HFFc6 (cell line): ENCODE measurements around the gene SLC23A2. TPM values are rescaled to one million over a fixed set of nuclear protein-coding genes. Genes with fewer than 3 reads are reported as not detected.

Experiments used
- DNase-seq: peaks from one replicate; pipeline ENCODE4 v3.0.0-alpha.2; 2018
- H3K27ac Mint-ChIP-seq: 2 replicates; pipeline ENCODE4 v1.8.0; 2020; ENCODE audit warnings: mild to moderate bottlenecking, mixed read lengths
- H3K27me3 Mint-ChIP-seq: 2 replicates; pipeline ENCODE4 v1.8.0; 2021; ENCODE audit warnings: mild to moderate bottlenecking, moderate library complexity, mixed read lengths; ENCODE audit not compliant: insufficient read depth
- H3K36me3 Mint-ChIP-seq: 2 replicates; pipeline ENCODE4 v1.8.0; 2021; ENCODE audit warnings: low read depth, mixed read lengths
- H3K4me1 Mint-ChIP-seq: 2 replicates; pipeline ENCODE4 v1.8.0; 2020; ENCODE audit warnings: low read depth, mixed read lengths
- H3K4me3 Mint-ChIP-seq: 2 replicates; pipeline ENCODE4 v1.8.0; 2020; ENCODE audit warnings: mild to moderate bottlenecking, moderate library complexity, mixed read lengths
- H3K9me3 Mint-ChIP-seq: 2 replicates; pipeline ENCODE4 v1.8.0; 2020; ENCODE audit warnings: mild to moderate bottlenecking, mixed read lengths
- CTCF ChIP-seq: fragments of 200-600 bp; sonication (generic); IDR thresholded peaks from 2 replicates; pipeline ENCODE4 v1.5.0; 2021; ENCODE audit warnings: antibody characterized with exemption, mild to moderate bottlenecking
- total RNA-seq, 6 experiments: library from RNA; stranded (reverse); fragmentation: NEBNext Ultra II Directional; extraction: Animal tissue kit (Norgen Biotek cat#: 25700); gene quantifications; 2 replicates in 1 of 6; 3 replicates in 5 of 6; pipeline ENCODE4 v1.2.3, GENCODE V29; 2021

The SLC23A2 gene
- total RNA-seq, 6 experiments from 2014 or later, result 12.5 to 17.2 (median 15.7) TPM

- no peaks in the 10 kb centered on the region for H3K27me3 Mint-ChIP-seq
- no peak for DNase-seq
- peaks cover 12% of the 10 kb centered on the region; the same call in 1 of the 2 replicates for H3K36me3 Mint-ChIP-seq
- no peaks in the 10 kb centered on the region for H3K4me1 Mint-ChIP-seq
- no peaks in the 10 kb centered on the region for H3K9me3 Mint-ChIP-seq
- no peak overlapping the region for H3K4me3 Mint-ChIP-seq
- no peak for TF ChIP-seq CTCF
- H3K27ac Mint-ChIP-seq, result no peak overlapping the region
These were observed 124.6 kb downstream of the SLC23A2 start for GRCh38 chr20:4876731-4877130.

DNA sequence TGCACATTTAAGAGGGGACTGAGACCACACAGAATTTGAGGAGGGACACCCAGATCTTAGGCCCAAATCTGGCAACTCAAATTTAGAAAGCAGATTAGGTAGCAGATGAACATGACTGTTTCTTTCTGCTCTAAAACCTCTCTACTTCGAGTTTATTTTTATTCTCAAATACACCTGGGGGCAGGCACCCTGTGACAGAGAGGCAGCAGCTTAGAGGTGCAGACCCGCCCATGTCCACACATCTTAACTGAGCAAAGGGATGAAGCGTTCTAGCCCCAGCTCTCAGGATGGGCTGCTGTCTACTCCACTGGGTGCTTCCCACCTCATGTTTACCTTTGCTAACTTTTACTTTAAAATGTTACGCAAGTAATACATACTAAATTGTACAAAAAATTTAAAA lies 125.0 kb downstream of the SLC23A2 start:
- Mint-ChIP-seq H3K4me1 (no peaks in the 10 kb centered on the region), H3K27me3 (no peaks in the 10 kb centered on the region), H3K9me3 (no peaks in the 10 kb centered on the region), H3K36me3 (peaks cover 12% of the 10 kb centered on the region; the same call in 1 of the 2 replicates), H3K4me3 (no peak overlapping the region), H3K27ac (no peak overlapping the region)
- no peak for TF ChIP-seq CTCF
- no peak for DNase-seq

- no peak for DNase-seq
- no peak for TF ChIP-seq CTCF
- Mint-ChIP-seq H3K36me3 (peaks cover 12% of the 10 kb centered on the region; the same call in 1 of the 2 replicates), H3K9me3 (no peaks in the 10 kb centered on the region), H3K27ac (no peak overlapping the region), H3K4me3 (no peak overlapping the region), H3K27me3 (peaks cover 3% of the 10 kb centered on the region; the same call in 1 of the 2 replicates), H3K4me1 (no peaks in the 10 kb centered on the region)
These were observed 125.7 kb downstream of the SLC23A2 start for GRCh38 chr20:4875578-4876067.

DNA sequence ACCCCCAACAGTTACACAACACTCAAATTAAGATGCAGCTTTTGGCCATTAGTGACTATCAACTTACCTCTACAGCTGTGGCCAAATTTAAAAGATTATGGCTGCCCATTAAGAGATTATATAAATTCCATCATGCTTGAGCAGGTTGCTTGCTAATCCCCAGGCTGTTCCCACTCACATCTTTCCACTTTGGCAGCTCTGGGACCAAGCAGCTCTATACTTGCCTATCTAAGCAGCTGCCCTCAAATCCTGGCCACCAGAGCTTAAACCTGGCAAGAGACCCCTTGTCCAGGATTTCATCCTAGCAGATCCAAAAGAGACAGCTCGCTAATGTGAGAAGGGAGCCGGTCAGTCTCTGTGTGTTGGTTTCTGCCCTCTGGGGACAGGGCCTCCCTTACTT lies 127.9 kb downstream of the SLC23A2 start:
- DNase-seq, result no peak
- Mint-ChIP-seq H3K9me3 (no peaks in the 10 kb centered on the region), H3K27me3 (peaks cover 3% of the 10 kb centered on the region; the same call in 1 of the 2 replicates), H3K27ac (no peak overlapping the region), H3K36me3 (peaks cover 24% of the 10 kb centered on the region; the same call in 1 of the 2 replicates), H3K4me1 (no peaks in the 10 kb centered on the region), H3K4me3 (no peak overlapping the region)
- TF ChIP-seq CTCF, result no peak

DNA sequence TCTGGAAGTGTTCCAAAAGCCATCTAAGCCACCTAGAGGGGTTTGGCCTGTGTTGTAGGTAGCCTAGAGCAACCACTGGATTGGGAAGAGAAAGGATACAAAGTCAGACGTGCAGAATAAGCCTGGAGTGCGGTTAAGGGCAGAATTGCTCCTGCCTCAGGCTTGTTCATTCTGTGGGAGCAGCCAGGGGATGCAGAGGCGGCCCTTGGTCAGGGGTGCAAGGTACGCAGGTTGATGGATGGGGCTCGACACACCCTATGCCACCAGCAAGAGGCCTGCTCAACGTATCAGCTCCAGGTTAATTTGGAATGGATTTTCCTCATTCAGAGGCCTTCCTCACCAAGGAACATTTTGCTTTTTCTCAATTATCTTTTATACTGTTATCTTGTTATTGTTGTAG lies 129.8 kb downstream of the SLC23A2 start:
- Mint-ChIP-seq H3K27me3 (peaks cover 3% of the 10 kb centered on the region; the same call in 1 of the 2 replicates), H3K36me3 (peaks cover 32% of the 10 kb centered on the region), H3K27ac (no peak overlapping the region), H3K9me3 (no peaks in the 10 kb centered on the region), H3K4me3 (no peak overlapping the region), H3K4me1 (no peaks in the 10 kb centered on the region)
- no peak for DNase-seq
- TF ChIP-seq CTCF, result no peak
